Measurements from ENCODE around the gene BEND2.

DNA sequence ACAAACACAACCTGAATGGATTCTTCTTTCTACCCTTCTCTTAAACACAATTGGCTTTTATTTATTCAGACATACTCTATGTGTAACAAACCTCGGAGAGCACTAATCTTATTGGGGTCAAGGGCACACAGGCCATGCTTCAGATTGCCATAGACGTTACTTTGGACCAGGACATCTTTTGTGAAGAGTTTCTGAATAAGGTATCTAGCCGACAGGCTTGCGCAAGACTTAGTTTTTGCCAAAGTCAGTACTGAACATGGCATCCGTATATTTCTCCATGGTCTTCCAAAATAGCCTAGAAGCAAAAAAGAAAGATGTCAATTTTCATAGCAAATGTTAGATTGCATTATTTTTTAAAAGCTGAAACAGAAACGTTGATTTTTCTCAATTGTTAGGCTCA lies 49.8 kb downstream of the BEND2 start:
- TF ChIP-seq, protein P1, sequence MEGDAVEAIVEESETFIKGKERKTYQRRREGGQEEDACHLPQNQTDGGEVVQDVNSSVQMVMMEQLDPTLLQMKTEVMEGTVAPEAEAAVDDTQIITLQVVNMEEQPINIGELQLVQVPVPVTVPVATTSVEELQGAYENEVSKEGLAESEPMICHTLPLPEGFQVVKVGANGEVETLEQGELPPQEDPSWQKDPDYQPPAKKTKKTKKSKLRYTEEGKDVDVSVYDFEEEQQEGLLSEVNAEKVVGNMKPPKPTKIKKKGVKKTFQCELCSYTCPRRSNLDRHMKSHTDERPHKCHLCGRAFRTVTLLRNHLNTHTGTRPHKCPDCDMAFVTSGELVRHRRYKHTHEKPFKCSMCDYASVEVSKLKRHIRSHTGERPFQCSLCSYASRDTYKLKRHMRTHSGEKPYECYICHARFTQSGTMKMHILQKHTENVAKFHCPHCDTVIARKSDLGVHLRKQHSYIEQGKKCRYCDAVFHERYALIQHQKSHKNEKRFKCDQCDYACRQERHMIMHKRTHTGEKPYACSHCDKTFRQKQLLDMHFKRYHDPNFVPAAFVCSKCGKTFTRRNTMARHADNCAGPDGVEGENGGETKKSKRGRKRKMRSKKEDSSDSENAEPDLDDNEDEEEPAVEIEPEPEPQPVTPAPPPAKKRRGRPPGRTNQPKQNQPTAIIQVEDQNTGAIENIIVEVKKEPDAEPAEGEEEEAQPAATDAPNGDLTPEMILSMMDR (IDR thresholded peaks at IDR 0.05), result no peak
- no peak for TF ChIP-seq POLR2A (IDR thresholded peaks at IDR 0.05)

Data from transverse colon (tissue), 3 donors.